Kidney (tissue), 14 donors: ENCODE data around the gene TBC1D1. TPM values are rescaled to one million over a fixed set of nuclear protein-coding genes. Genes with fewer than 3 reads are reported as not detected.

Experiments
- DNase-seq, 5 donors: peaks; one replicate each; pipeline ENCODE4 v3.0.0-alpha.2; 2013 to 2020
- FAIRE-seq: peaks from 2 replicates; lab custom pipeline; 2012; peaks lifted over from hg19 to GRCh38; lab: Jason Lieb, UNC
- H3K27ac ChIP-seq, 2 donors: one replicate each; pipeline ENCODE4 v1.7.0; 2013; ENCODE audit warnings: low read depth in 2 of 2, low read length in 2 of 2, inconsistent platforms in 1 of 2
- H3K27me3 ChIP-seq: one replicate; pipeline ENCODE4 v1.7.1; 2013; ENCODE audit warnings: low read length, inconsistent platforms; ENCODE audit not compliant: control insufficient read depth, insufficient read depth
- H3K36me3 ChIP-seq, 3 donors: one replicate each; pipeline versions ENCODE4 v1.7.0 to v1.7.1; 2013; ENCODE audit warnings: low read length in 3 of 3, control low read depth in 1 of 3, inconsistent platforms in 1 of 3; ENCODE audit not compliant: insufficient read depth in 3 of 3, control insufficient read depth in 2 of 3
- H3K4me1 ChIP-seq, 3 donors: one replicate each; pipeline versions ENCODE4 v1.7.0 to v1.7.1; 2013; ENCODE audit warnings: low read length in 3 of 3, inconsistent platforms in 1 of 3, low read depth in 1 of 3; ENCODE audit not compliant: control insufficient read depth in 2 of 3, insufficient read depth in 2 of 3
- H3K4me3 ChIP-seq, 3 donors: one replicate each; pipeline versions ENCODE4 v1.7.0 to v1.8.1; 2013; ENCODE audit warnings: low read length in 3 of 3, control low read depth in 1 of 3, inconsistent platforms in 1 of 3
- H3K9ac ChIP-seq, 3 donors: one replicate each; pipeline versions ENCODE4 v1.7.0 to v1.7.1; 2013; ENCODE audit warnings: low read length in 3 of 3, control low read depth in 1 of 3, inconsistent platforms in 1 of 3
- H3K9me3 ChIP-seq, 3 donors: one replicate each; pipeline versions ENCODE4 v1.7.0 to v1.7.1; 2013; ENCODE audit warnings: low read length in 3 of 3, control low read depth in 1 of 3, inconsistent platforms in 1 of 3; ENCODE audit not compliant: control insufficient read depth in 2 of 3, insufficient read depth in 1 of 3
- intact Hi-C: fragments of 100-400 bp; cut with DNase I; formaldehyde crosslinking; loops from one replicate; pipeline ENCODE4 v1.11.1; 2022
- polyA plus RNA-seq: library from polyadenylated mRNA; stranded (reverse); fragments of 350-450 nt; fragmentation: Illumina TruSeq; extraction: RNeasy Lipid Tissue Mini Kit (QIAGEN cat#74804); gene quantifications from one replicate; pipeline ENCODE4 v1.2.3, GENCODE V29; 2014; ENCODE audit warnings: low read depth, low replicate concordance; ENCODE audit not compliant: insufficient read depth
- total RNA-seq: library from RNA; stranded (reverse); fragmentation: NEBNext Ultra II Directional; extraction: Animal tissue kit (Norgen Biotek cat#: 25700); gene quantifications from one replicate; pipeline ENCODE4 v1.2.1, GENCODE V29; 2021
- TF ChIP-seq, protein P1 (sequence below): IDR thresholded peaks from 3 replicates; pipeline ENCODE4 v1.5.1; 2012; ENCODE audit warnings: mild to moderate bottlenecking, moderate library complexity, borderline replicate concordance; ENCODE audit not compliant: insufficient read depth; ENCODE audit errors: extremely low read depth
- donor health status: control.
- donor health status: control.
- donor health status: control.
- donor health status: control.
- donor health status: control.
- donor health status: DM: yes; HTN: yes; CAD: no.
- donor health status: Normal renal cell carcinoma (clear cell type).

Gene TBC1D1
- total and polyA plus RNA-seq, 2 donors from 2014 or later, result 170 to 182 TPM

DNA sequence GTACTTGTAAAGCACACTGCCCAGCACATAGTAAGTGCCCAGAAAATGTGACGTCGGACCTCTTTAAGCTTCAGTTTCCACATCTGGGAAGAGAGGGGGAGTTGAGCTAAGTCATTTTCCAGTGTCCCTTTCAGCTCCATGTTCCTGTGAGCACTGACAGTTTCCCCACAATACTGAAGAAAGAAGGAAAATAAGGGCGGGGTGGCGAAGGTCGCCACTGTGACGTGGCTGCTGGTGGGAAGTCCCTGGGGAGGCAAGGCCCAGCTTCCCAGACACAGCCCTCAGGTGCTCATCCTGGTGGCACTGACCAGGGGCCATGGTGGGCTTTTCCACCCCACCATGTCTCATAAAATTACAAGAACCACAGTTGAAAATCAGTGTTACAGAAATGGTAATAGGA lies 191.1 kb downstream of the TBC1D1 start:
- DNase-seq, result no peak
- Histone ChIP-seq H3K27ac (peak overlapping the region; percentile 26 to 62), H3K4me3 (no peak overlapping the region), H3K36me3 (peaks cover 0 to 3% (median under 1%) of the 10 kb centered on the region in 3 donors), H3K4me1 (peaks cover 7 to 33% (median 21%) of the 10 kb centered on the region in 3 donors), H3K9ac (no peak overlapping the region), H3K27me3 (no peaks in the 10 kb centered on the region), H3K9me3 (no peaks in the 10 kb centered on the region)
- intact Hi-C loops, result no loop called here
- FAIRE-seq, result no peak
- TF ChIP-seq, protein P1, sequence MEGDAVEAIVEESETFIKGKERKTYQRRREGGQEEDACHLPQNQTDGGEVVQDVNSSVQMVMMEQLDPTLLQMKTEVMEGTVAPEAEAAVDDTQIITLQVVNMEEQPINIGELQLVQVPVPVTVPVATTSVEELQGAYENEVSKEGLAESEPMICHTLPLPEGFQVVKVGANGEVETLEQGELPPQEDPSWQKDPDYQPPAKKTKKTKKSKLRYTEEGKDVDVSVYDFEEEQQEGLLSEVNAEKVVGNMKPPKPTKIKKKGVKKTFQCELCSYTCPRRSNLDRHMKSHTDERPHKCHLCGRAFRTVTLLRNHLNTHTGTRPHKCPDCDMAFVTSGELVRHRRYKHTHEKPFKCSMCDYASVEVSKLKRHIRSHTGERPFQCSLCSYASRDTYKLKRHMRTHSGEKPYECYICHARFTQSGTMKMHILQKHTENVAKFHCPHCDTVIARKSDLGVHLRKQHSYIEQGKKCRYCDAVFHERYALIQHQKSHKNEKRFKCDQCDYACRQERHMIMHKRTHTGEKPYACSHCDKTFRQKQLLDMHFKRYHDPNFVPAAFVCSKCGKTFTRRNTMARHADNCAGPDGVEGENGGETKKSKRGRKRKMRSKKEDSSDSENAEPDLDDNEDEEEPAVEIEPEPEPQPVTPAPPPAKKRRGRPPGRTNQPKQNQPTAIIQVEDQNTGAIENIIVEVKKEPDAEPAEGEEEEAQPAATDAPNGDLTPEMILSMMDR, result no peak

DNA sequence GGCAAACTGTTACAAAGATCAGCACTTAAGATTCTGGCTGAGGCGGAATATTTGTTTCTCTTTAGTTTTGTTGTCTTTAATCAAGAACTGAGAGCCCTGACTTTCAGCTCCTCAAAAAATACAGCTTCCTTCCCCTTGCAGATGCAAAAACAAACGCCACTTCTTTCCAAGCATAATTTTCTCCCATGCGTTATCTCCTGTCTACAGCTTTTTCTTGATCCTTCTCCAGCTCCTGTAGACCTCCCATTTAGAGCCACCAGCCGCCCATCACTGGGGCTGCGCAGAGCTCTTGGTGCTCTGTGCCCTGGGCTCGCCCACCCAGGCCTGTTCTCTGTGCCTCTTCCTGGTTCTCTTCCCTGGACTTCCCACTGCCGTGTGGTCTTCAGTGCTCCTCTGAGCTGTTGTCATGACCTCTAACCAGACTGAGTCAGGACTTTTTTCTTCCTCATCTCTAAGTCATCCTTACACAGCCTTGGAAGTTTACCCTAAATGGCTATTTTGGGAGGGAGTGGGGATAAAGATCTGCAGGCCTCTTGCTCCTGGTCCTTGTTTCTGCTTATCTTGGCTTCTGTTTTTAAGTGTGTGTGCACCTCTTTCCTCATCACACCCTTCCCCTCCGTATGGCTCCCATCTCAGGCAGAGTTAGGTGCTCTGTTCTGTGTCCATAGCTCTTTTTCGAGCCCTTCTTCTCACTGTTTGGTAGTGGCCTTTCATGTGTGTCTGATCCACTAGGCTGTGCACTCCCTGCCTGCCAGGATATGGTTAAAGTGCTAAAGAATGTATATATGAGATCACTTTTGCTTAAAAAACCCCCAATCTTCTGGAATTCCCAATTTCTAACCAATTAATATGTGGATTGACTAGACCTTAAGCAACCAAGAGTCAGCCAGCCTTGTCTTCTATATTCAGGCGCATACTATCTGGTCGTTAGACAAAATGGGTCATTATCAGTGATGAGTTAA lies 191.8 kb downstream of the TBC1D1 start:
- H3K36me3 ChIP-seq, result peaks cover 0 to 3% (median 0%) of the 10 kb centered on the region in 3 donors
- FAIRE-seq (no peak), DNase-seq (peak in 1 of 5 donors; percentile 75)
- TF ChIP-seq, protein P1, result no peak
- H3K4me3 ChIP-seq, result no peak overlapping the region
- peak overlapping the region; percentile 26 to 62 for H3K27ac ChIP-seq
- intact Hi-C loops, result no loop called here
- H3K9ac ChIP-seq, result no peak overlapping the region
- H3K4me1 ChIP-seq, result peaks cover 7 to 33% (median 21%) of the 10 kb centered on the region in 3 donors
- no peaks in the 10 kb centered on the region for H3K27me3 ChIP-seq
- H3K9me3 ChIP-seq, result no peaks in the 10 kb centered on the region

DNA sequence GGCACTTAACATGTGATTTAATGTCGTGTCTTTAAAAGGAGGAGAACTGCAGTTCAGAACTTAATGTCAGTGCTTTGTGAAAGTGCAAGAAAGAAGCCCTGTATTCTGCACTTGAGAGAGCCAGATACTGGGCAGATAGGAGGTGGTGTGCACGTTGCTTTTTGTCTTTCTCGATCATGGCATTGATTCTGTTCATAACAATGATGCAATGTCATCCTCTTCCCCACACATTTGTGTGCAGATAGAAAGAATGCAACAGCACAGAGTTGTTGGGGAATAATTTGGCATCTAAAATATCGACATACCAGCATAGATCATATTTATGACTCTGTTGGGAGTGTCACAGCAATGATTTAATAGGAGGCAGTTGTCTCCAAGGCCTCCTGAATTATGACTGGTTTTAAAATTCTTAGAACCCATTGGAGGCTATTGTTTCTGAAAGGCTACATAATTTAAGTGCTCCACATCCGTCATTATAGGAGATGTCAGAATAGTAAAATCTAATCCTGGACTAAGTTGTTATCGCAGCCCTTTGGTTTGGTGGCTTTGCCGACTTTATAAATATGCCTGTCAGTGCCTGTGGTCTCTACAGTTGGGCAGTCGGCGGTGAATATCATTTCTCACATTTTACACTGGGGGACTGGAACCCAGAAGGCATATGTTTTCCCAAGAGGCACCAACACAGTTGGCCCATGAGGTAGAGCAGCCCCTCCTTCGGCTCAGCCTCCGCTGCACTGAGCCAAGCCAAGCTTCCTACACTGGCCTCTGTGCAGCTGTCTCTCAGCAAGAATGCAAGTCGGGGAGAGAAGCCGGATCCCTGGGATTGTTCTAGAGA lies 194.2 kb downstream of the TBC1D1 start:
- intact Hi-C loops, result no loop called here
- H3K4me1 ChIP-seq, result peaks cover 4 to 21% (median 7%) of the 10 kb centered on the region in 3 donors
- H3K4me3 ChIP-seq, result no peak overlapping the region
- FAIRE-seq (no peak), DNase-seq (peak in 2 of 5 donors; percentile 48 to 80)
- no peaks in the 10 kb centered on the region for H3K27me3 ChIP-seq
- H3K36me3 ChIP-seq, result no peaks in the 10 kb centered on the region
- H3K27ac ChIP-seq, result no peak overlapping the region
- no peaks in the 10 kb centered on the region for H3K9me3 ChIP-seq
- H3K9ac ChIP-seq, result no peak overlapping the region
- TF ChIP-seq, protein P1, result no peak
